Stimulated activated CD4-positive, alpha-beta T cell treated with anti-CD3 and anti-CD28 coated beads, Interleukin-4, amount 100 ng/mL, for 48 hours (primary cell): Measurements from ENCODE around the gene CDS2.

Experiments used
- DNase-seq, 2 donors: peaks; one replicate each; pipeline ENCODE4 v3.0.0-alpha.2; 2020; ENCODE audit warnings: low read depth in 2 of 2

Gene CDS2

DNA sequence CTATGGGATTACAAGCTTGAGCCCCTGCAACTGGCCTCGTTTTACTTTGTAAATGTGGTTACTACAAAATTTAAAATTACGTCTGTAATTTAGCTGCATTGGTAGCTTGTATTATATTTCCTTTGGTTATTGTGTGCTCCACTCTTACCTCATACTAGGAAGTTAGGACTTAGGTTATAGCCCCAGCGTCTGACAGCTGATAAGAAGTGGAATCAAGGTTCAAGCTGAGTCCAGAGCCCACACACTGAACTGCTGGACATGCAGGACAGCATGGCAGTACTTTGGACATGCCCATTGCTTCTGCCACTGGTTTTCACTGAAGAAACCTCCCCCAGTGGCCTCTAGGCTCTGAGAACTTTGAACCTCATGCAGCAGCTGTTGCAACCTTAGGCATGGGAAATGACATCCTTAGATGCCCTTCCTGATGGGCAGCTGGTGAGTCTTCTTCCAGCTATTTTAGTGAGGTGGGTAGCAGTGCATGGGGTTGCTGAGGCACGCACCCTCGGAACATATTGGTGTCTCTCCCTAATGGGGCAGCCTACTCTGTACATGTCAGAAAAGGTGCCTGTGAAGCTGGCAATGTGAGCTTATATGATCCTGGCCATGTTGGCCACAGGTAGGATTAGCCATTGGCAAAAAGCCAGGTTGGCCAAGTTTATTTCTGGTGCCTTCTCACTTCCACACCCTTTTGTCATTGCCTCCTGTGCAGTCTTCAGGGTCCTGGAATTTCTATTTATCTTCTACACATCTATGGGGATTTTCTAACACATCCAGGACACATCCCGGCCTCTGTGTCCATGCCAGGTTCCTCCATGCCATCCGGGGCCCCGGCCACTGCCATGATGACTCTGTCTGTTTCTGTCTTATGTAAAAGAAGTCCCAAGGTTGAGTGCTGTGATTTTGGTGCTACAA, 85.3 kb downstream of the CDS2 start:
- no peak for DNase-seq

GRCh38 chr20:5212907-5213487, 86.2 kb downstream of the CDS2 start:
- DNase-seq, result no peak

- no peak for DNase-seq
Observed at GRCh38 chr20:5214826-5215225, 88.0 kb downstream of the CDS2 start.

- no peak for DNase-seq
Observed at GRCh38 chr20:5215672-5216304, 89.0 kb downstream of the CDS2 start.

DNA sequence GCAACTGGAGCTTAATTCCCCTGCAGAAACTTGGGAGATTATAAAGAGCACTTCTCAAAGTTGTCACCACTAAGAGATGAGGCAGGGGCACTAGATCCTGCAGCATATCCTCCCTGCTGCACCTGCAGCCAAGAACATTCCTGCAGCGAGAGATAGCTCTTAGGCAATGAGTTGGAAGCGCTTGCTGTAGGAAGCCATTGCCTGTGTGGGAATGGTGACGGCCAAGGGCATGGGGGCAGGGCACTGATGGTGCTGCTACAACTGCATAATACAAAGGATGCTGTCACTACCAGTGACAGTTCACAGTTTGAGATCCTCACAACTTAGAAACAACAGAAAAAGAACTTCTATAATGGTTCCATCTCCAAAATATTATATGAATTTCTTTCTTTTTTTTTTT, 89.9 kb downstream of the CDS2 start:
- no peak for DNase-seq

GRCh38 chr20:5217616-5218015, 90.8 kb downstream of the CDS2 start:
- no peak for DNase-seq

DNA sequence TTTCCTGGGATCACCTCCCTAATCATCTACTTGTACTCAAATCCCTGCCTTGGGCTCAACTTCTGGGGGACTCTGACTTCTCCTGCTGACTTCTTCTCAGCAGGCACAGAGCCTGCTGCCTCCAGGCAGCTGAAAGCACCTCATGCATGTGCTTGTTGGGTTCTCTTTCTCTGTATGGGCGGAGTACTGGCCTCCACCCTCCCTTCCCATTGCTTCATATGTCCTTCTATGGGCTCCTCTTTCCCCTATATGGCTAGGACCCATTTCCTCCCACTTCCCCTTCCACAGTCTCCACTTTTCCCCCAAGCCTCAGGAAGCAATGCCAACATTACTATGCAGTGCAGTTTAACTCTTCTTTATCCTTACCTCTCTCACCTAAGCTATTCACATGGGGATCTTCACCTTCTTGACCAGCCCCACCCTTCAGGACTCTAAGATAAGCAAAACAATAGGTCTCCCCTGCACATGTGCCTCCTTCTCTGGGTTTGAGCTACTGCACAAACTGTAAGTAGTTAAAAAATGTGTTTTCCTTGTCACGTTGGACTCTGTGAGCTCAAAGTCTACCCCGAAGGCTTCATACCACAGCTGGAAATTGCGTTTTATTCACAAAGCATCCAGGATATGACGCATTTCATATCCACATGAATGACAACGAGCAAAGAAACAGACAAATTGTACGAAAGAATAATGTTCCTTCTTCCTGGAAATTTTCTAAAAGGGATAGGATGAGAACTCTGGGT, 93.7 kb downstream of the CDS2 start:
- DNase-seq, result no peak

- DNase-seq, result no peak
Observed at GRCh38 chr20:5221061-5221430, 94.2 kb downstream of the CDS2 start.

- peak; percentile 35 to 48 for DNase-seq
Observed at GRCh38 chr20:5222919-5223634, 96.3 kb downstream of the CDS2 start.

GRCh38 chr20:5230544-5230943, 103.7 kb downstream of the CDS2 start:
- DNase-seq, result no peak

- DNase-seq, result no peak
Observed at GRCh38 chr20:5234158-5234557, 107.3 kb downstream of the CDS2 start.

- DNase-seq, result no peak
Observed at GRCh38 chr20:5234978-5235377, 108.2 kb downstream of the CDS2 start.
